ENCODE measurements around the gene ITGB4.
A peak's percentile ranks its signal among the peaks of the same experiment; 100 is the strongest.
"Not testable (repeated sequence)": the region's sequence is repeated elsewhere in the genome, so short reads cannot be mapped to it uniquely, and the experiment has no call there.

ITGB4 gene

GRCh38 chr17:75771334-75772281 lies 50.3 kb downstream of the ITGB4 start:
- no peak overlapping the region for H3K27ac ChIP-seq (ENCODE audit: insufficient read depth, low read depth, low read length, poor library complexity, severe bottlenecking)

GRCh38 chr17:75773121-75773807 lies 52.0 kb downstream of the ITGB4 start:
- 89 to 91% methylated on average over 12 of the region's 12 CpGs for WGBS, 2 experiments
- no peak overlapping the region for H3K4me3 ChIP-seq (ENCODE audit: insufficient read depth, low read depth, low read length)
- no peaks in the 10 kb centered on the region for H3K9me3 ChIP-seq (ENCODE audit: control insufficient read depth, low read length)
- peaks cover 6% of the 10 kb centered on the region for H3K36me3 ChIP-seq (ENCODE audit: control insufficient read depth, insufficient read depth, low read length)
- no peak overlapping the region for H3K27ac ChIP-seq (ENCODE audit: insufficient read depth, low read depth, low read length, poor library complexity, severe bottlenecking)
- H3K27me3 ChIP-seq (ENCODE audit: control insufficient read depth, insufficient read depth, low read length, poor library complexity, severe bottlenecking) = no peaks in the 10 kb centered on the region
- H3K4me1 ChIP-seq (ENCODE audit: control insufficient read depth, insufficient read depth, low read length) = peaks cover 5% of the 10 kb centered on the region

More at GRCh38 chr17:75771334-75772281, 50.3 kb downstream of the ITGB4 start:
- Histone ChIP-seq H3K4me3 (ENCODE audit: insufficient read depth, low read depth, low read length) (no peak overlapping the region), H3K9me3 (ENCODE audit: control insufficient read depth, low read length) (no peaks in the 10 kb centered on the region), H3K36me3 (ENCODE audit: control insufficient read depth, insufficient read depth, low read length) (no peaks in the 10 kb centered on the region), H3K27me3 (ENCODE audit: control insufficient read depth, insufficient read depth, low read length, poor library complexity, severe bottlenecking) (no peaks in the 10 kb centered on the region), H3K4me1 (ENCODE audit: control insufficient read depth, insufficient read depth, low read length) (no peaks in the 10 kb centered on the region)
- WGBS, 2 experiments = 87 to 91% methylated on average over 17 of the region's 17 CpGs

GRCh38 chr17:75773808-75774470 lies 52.7 kb downstream of the ITGB4 start:
- Histone ChIP-seq H3K4me3 (ENCODE audit: insufficient read depth, low read depth, low read length) (no peak overlapping the region), H3K27ac (ENCODE audit: insufficient read depth, low read depth, low read length, poor library complexity, severe bottlenecking) (no peak overlapping the region), H3K27me3 (ENCODE audit: control insufficient read depth, insufficient read depth, low read length, poor library complexity, severe bottlenecking) (no peaks in the 10 kb centered on the region), H3K36me3 (ENCODE audit: control insufficient read depth, insufficient read depth, low read length) (peaks cover 13% of the 10 kb centered on the region), H3K4me1 (ENCODE audit: control insufficient read depth, insufficient read depth, low read length) (peaks cover 5% of the 10 kb centered on the region), H3K9me3 (ENCODE audit: control insufficient read depth, low read length) (no peaks in the 10 kb centered on the region)
- WGBS, 2 experiments = 83 to 89% methylated on average over 15 of the region's 15 CpGs

DNA sequence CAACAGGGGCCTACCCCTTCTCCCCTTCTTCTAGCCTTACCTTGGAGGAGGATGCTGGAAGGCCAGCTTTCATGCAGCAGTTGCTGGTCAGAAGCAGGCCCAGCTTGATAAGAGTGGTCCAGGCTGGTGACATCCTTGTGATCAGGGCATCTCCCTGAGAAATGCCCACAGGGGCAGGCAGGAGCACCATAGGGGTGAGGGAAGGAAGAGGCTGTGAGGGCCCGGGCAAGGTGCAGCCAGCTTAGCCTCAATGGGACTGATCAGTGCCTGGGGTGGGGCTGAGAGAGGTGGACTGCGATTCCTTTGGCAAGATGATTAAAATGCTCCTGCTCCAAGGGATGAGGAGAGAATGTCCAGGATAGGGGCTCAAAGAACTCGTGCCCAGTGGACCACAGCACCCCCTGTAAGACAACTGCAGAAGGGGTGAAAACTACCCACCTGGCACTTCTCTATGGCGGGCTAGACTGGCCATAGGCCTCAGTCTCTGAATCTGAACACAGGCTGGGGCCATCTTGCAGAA lies 53.3 kb downstream of the ITGB4 start:
- Histone ChIP-seq H3K27ac (ENCODE audit: insufficient read depth, low read depth, low read length, poor library complexity, severe bottlenecking) (no peak overlapping the region), H3K9me3 (ENCODE audit: control insufficient read depth, low read length) (no peaks in the 10 kb centered on the region), H3K27me3 (ENCODE audit: control insufficient read depth, insufficient read depth, low read length, poor library complexity, severe bottlenecking) (no peaks in the 10 kb centered on the region), H3K36me3 (ENCODE audit: control insufficient read depth, insufficient read depth, low read length) (peaks cover 14% of the 10 kb centered on the region), H3K4me1 (ENCODE audit: control insufficient read depth, insufficient read depth, low read length) (peaks cover 5% of the 10 kb centered on the region), H3K4me3 (ENCODE audit: insufficient read depth, low read depth, low read length) (no peak overlapping the region)
- WGBS, 2 experiments = 95 to 96% methylated on average over 4 of the region's 4 CpGs

- Histone ChIP-seq H3K27ac (ENCODE audit: insufficient read depth, low read depth, low read length, poor library complexity, severe bottlenecking) (no peak overlapping the region), H3K27me3 (ENCODE audit: control insufficient read depth, insufficient read depth, low read length, poor library complexity, severe bottlenecking) (no peaks in the 10 kb centered on the region), H3K4me3 (ENCODE audit: insufficient read depth, low read depth, low read length) (no peak overlapping the region), H3K4me1 (ENCODE audit: control insufficient read depth, insufficient read depth, low read length) (peaks cover 5% of the 10 kb centered on the region), H3K9me3 (ENCODE audit: control insufficient read depth, low read length) (no peaks in the 10 kb centered on the region), H3K36me3 (ENCODE audit: control insufficient read depth, insufficient read depth, low read length) (peaks cover 14% of the 10 kb centered on the region)
- 88 to 92% methylated on average over 6 of the region's 6 CpGs for WGBS, 2 experiments
Observed at GRCh38 chr17:75774991-75775668, 53.9 kb downstream of the ITGB4 start.

DNA sequence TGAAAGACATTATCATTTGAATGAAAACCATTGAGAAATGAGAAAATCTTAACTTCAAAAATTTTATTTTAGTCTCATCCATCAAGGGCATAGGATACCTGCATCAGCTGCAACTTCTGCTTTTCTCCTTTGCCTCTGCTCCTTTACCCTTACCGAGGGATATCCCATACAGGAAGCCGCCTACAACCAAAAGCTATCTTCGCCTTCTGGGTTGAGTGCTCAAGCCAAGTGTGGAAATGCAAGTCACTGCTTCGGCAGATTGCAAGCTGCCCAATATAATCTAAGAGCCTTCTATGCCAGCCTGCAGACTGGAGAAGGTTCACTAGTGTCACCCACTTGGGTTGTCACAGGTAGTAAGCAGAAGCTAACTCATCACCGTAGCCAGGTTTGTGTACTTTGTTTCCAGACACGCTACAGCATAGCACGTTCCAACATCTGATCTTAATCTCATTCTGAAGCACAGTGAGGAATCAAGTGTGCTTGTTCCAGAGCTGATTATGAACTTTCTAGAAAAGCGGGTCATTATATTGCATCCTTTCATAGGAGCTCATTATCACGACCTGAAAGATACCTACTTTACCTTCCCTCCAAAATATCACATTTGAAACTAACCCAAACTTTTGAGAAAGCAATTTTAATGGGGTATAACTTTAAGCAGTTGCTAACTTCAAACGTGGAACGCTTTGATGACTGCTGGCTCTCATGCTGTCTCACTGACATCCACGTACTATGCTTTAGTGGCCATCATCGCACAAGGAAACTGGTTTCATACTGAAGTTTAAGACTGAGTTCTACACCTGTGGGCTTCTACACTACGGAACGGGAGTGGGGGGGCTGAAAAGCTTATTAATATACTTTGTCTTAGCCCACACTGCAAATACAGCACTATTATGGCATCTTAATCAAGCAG lies 55.4 kb downstream of the ITGB4 start:
- Histone ChIP-seq H3K9me3 (ENCODE audit: control insufficient read depth, low read length) (no peaks in the 10 kb centered on the region), H3K27me3 (ENCODE audit: control insufficient read depth, insufficient read depth, low read length, poor library complexity, severe bottlenecking) (no peaks in the 10 kb centered on the region), H3K4me3 (ENCODE audit: insufficient read depth, low read depth, low read length) (no peak overlapping the region), H3K36me3 (ENCODE audit: control insufficient read depth, insufficient read depth, low read length) (peaks cover 14% of the 10 kb centered on the region), H3K4me1 (ENCODE audit: control insufficient read depth, insufficient read depth, low read length) (peaks cover 5% of the 10 kb centered on the region), H3K27ac (ENCODE audit: insufficient read depth, low read depth, low read length, poor library complexity, severe bottlenecking) (no peak overlapping the region)
- 95 to 96% methylated on average over 15 of the region's 15 CpGs for WGBS, 2 experiments

DNA sequence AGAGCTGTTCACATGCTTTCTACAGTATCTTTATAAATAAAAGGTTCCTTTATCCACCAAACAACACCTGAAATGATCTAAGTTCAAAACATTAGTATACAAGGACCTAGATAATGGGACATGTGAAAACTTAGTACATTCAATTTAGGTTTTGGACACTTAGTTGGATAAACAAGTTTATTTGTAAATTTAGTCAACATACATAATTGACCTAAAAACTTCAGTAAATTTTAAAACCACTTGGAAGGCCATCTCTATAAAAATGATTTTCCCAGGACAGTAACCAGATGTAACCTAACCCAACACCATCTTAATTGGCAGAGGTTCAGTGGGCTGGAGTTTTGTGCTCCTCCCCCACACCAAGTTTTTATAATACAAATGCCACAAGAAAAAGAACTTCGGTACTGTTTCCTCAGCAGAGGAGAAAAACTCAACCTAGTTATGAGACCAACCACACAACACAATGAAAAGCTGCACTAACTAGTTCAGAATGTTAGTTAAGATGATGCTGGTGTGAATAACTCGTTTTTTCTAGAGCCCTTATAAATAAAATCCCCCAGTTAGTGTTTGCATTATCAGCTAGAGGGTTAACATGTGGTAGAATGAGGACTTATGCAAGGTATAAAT lies 56.1 kb downstream of the ITGB4 start:
- Histone ChIP-seq H3K4me1 (ENCODE audit: control insufficient read depth, insufficient read depth, low read length) (peaks cover 5% of the 10 kb centered on the region), H3K27ac (ENCODE audit: insufficient read depth, low read depth, low read length, poor library complexity, severe bottlenecking) (no peak overlapping the region), H3K4me3 (ENCODE audit: insufficient read depth, low read depth, low read length) (peak overlapping the region; percentile 98), H3K36me3 (ENCODE audit: control insufficient read depth, insufficient read depth, low read length) (peaks cover 14% of the 10 kb centered on the region), H3K27me3 (ENCODE audit: control insufficient read depth, insufficient read depth, low read length, poor library complexity, severe bottlenecking) (no peaks in the 10 kb centered on the region), H3K9me3 (ENCODE audit: control insufficient read depth, low read length) (no peaks in the 10 kb centered on the region)
- whole genome bisulfite sequencing, 2 experiments = 91 to 94% methylated on average over 2 of the region's 2 CpGs

DNA sequence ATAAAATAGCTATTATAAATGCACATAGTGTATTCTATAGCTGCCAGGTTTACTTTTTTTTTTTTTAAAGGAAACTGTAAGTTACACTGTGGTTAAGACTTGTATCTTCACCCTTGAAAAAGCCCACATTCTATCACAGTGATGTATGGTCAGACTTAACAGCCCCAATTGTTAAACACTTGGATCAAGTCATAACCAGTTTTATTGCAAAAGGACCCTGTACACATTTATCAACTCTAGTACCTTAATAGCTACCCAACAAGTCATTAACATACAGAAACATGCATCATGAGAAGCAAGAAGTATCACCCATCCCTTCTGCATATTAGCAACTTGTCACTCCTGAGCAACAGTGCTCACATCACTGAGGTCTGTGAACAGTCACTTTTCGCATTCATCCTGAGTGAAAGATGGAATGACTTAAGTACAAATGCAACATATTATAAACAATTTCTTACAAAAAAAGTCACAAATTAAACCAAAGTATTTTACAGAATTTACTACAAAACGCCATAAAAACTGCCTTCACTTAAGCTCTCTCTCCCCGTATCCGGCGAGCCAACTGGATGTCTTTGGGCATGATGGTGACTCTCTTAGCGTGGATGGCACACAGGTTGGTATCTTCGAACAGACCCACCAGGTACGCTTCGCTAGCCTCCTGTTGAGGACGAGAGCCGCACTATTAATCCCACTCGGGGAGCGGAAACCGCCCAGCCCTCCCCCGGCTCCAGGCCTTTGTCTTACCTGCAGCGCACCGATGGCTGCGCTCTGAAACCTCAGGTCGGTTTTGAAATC lies 57.0 kb downstream of the ITGB4 start:
- not testable (repeated sequence) for H3K9me3 ChIP-seq (ENCODE audit: control insufficient read depth, low read length); H3K4me1 ChIP-seq (ENCODE audit: control insufficient read depth, insufficient read depth, low read length); H3K27ac ChIP-seq (ENCODE audit: insufficient read depth, low read depth, low read length, poor library complexity, severe bottlenecking); H3K27me3 ChIP-seq (ENCODE audit: control insufficient read depth, insufficient read depth, low read length, poor library complexity, severe bottlenecking)
- 12 to 13% methylated on average over 19 of the region's 19 CpGs for WGBS, 2 experiments
- peak overlapping the region; percentile 98 for H3K4me3 ChIP-seq (ENCODE audit: insufficient read depth, low read depth, low read length)
- peaks cover 14% of the 10 kb centered on the region for H3K36me3 ChIP-seq (ENCODE audit: control insufficient read depth, insufficient read depth, low read length)

All from ectodermal cell (in vitro differentiated cells).